Heart right ventricle (tissue), 16 donors: ENCODE measurements around the gene WWOX. TPM values are rescaled to one million over a fixed set of nuclear protein-coding genes. Genes with fewer than 3 reads are reported as not detected.

Source experiments
- ATAC-seq, 8 donors: fragments of 200-7000 bp; cut with Tn5 transposase; one replicate each; pipeline ENCODE4 v1.9.1; 2020; ENCODE audit warnings: mild to moderate bottlenecking in 8 of 8, moderate library complexity in 8 of 8, moderate number of reproducible peaks in 1 of 8
- DNase-seq, 2 donors: peaks; one replicate each; pipeline ENCODE4 v3.0.0-alpha.2; 2020
- H3K27ac ChIP-seq, 10 donors: fragments of 200-600 bp; sonication (generic) in 2 of 10; one replicate each; pipeline versions ENCODE4 v1.5.0 to v1.8.0; 2020 to 2022; ENCODE audit warnings: mild to moderate bottlenecking in 3 of 10
- H3K27me3 ChIP-seq, 7 donors: fragments of 200-600 bp; one replicate each; pipeline ENCODE4 v1.8.0; 2021 to 2022; ENCODE audit warnings: mild to moderate bottlenecking in 2 of 7
- H3K36me3 ChIP-seq, 9 donors: fragments of 200-600 bp; sonication (generic) in 1 of 9; one replicate each; pipeline versions ENCODE4 v1.5.0 to v1.8.0; 2020 to 2022; ENCODE audit warnings: mild to moderate bottlenecking in 2 of 9
- H3K4me1 ChIP-seq, 9 donors: fragments of 200-600 bp; sonication (generic) in 1 of 9; one replicate each; pipeline versions ENCODE4 v1.5.0 to v1.8.0; 2020 to 2022; ENCODE audit warnings: mild to moderate bottlenecking in 4 of 9
- H3K4me3 ChIP-seq, 10 donors: fragments of 200-600 bp; sonication (generic) in 2 of 10; one replicate each; pipeline versions ENCODE4 v1.5.0 to v1.8.0; 2020 to 2022; ENCODE audit warnings: mild to moderate bottlenecking in 7 of 10, moderate library complexity in 2 of 10
- H3K9me3 ChIP-seq, 11 donors: fragments of 200-600 bp in 10 of 11; sonication (generic) in 2 of 11; one replicate each; pipeline versions ENCODE4 v1.5.0 to v1.8.0; 2013 to 2022; ENCODE audit warnings: mild to moderate bottlenecking in 2 of 11, control low read depth in 1 of 11, moderate library complexity in 1 of 11
- WGBS, 2 donors: extraction: QIAGEN DNeasy Blood & Tissue Kit; methylation state at CpG; one replicate each; pipeline ENCODE4 v1.1.7; 2013; ENCODE audit warnings: inconsistent platforms in 1 of 2; 5-methylcytosine and 5-hydroxymethylcytosine counted together
- intact Hi-C, 10 donors: fragments of 100-400 bp; cut with DNase I; formaldehyde crosslinking; loops; one replicate each; pipeline versions ENCODE4 v1.11.1 to v1.14.2; 2022
- polyA plus RNA-seq, 2 donors: library from polyadenylated mRNA; stranded (reverse); fragments of 200-250 nt; gene quantifications; one replicate each; pipeline ENCODE4 v1.2.3, GENCODE V29; 2013
- total RNA-seq, 10 donors: library from RNA; stranded (reverse); fragmentation: NEBNext Ultra II Directional in 3 of 10; extraction: Animal tissue kit (Norgen Biotek cat#: 25700) in 3 of 10; gene quantifications; one replicate each; pipeline versions ENCODE4 v1.2.1 to v1.2.4, GENCODE V29; 2021 to 2023
- TF ChIP-seq, protein P1 (sequence below), 9 donors: fragments of 200-600 bp; sonication (generic) in 2 of 9; IDR thresholded peaks; one replicate each; pipeline versions ENCODE4 v1.5.0 to v1.8.0; 2021 to 2022; ENCODE audit warnings: antibody characterized with exemption in 9 of 9, mild to moderate bottlenecking in 5 of 9, moderate library complexity in 1 of 9
- donor health status: Arrhythmogenic right ventricular cardiomyopathy.
- donor health status: ischemic (EF 13 %, LVEDD 7.1; RV severe dilation, severe dysfunction).
- donor health status: healthy with polysubstance abuse.
- donor health status: DM: no; HTN: yes; CAD: no.
- donor health status: DM: no; HTN: no; CAD: no.
- donor health status: ischemic (EF 25% LVEDD 6.9; RV normal size, moderate dysfunction).
- donor health status: ischemic (EF 25% LVEDD 5.7; RV mildly dilated, moderate dysfunction).
- donor health status: healthy.
- donor health status: DM: yes; HTN: yes; CAD: no.
- donor health status: Ischemic cardiomyopathy.
- donor health status: ischemic (EF 35%, LVEDD 5.7; RV mildly dilated, moderate dysfunction).
- donor health status: nonischemic (EF 11% LVEDD 7.7; RV severe dilation, severe dysfunction).
- donor health status: DM: yes; HTN: yes; CAD: no.
- donor health status: PGD.
- donor health status: ischemic (EF 29% LVEDD 5.4; RV normal size, mild dysfunction).
- donor health status: nonischemic (EF 23%, LVEDD 6.1; RV moderate dilation, normal function).

WWOX gene
- total and polyA plus RNA-seq, 12 donors, result 4.9 to 15.0 (median 9.9) TPM

DNA sequence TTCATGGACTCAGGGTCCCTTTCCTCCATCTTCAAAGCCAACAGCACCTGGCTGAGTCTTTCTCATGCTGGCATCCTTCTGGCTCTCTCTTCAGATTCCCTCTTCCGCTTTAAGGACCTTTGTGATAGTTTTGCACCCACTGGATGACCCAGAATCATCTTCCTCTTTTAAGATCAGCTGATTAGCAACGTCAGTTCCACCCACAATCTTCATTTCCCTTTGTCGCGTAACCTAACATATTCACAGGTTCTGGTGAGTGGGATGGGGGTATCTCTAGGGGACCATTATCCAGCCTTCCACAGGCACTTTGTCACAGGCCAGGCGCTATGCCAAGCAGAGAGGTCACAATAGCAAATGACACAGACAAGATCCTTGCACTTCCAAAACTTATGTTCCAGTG, 907.3 kb downstream of the WWOX start:
- no peak for DNase-seq
- TF ChIP-seq, protein P1, sequence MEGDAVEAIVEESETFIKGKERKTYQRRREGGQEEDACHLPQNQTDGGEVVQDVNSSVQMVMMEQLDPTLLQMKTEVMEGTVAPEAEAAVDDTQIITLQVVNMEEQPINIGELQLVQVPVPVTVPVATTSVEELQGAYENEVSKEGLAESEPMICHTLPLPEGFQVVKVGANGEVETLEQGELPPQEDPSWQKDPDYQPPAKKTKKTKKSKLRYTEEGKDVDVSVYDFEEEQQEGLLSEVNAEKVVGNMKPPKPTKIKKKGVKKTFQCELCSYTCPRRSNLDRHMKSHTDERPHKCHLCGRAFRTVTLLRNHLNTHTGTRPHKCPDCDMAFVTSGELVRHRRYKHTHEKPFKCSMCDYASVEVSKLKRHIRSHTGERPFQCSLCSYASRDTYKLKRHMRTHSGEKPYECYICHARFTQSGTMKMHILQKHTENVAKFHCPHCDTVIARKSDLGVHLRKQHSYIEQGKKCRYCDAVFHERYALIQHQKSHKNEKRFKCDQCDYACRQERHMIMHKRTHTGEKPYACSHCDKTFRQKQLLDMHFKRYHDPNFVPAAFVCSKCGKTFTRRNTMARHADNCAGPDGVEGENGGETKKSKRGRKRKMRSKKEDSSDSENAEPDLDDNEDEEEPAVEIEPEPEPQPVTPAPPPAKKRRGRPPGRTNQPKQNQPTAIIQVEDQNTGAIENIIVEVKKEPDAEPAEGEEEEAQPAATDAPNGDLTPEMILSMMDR (IDR thresholded peaks at IDR 0.05), result no peak
- H3K27ac ChIP-seq, result no peak overlapping the region
- H3K36me3 ChIP-seq, result no peaks in the 10 kb centered on the region
- no peaks in the 10 kb centered on the region for H3K9me3 ChIP-seq
- intact Hi-C loops, result no loop called here
- peaks cover 0 to 1% (median 0%) of the 10 kb centered on the region in 9 donors for H3K4me1 ChIP-seq
- 45 to 73% methylated on average over 5 of the region's 5 CpGs for WGBS, 2 donors
- no peaks in the 10 kb centered on the region for H3K27me3 ChIP-seq
- no peak overlapping the region for H3K4me3 ChIP-seq
- ATAC-seq, result no peak

DNA sequence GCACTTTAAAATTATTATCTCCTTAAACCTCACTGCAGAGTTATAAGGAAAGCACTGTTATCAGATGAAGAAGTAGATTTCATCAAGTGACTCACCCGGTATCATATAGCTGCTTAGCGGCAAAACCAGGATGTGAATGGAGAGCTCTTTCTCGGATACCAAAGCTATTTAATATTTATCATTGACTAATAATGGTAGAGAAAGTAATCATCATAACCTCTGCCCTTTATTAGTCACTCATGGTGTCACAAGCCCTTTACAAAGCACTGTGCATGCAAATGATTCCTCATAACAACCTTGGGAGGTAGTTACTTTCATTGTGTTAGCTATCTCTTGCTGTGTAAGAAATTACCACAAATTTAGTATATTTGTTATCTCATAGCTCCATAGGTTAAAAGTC, 908.2 kb downstream of the WWOX start:
- H3K4me1 ChIP-seq, result no peaks in the 10 kb centered on the region
- ATAC-seq (no peak), DNase-seq (no peak)
- H3K27me3 ChIP-seq, result no peaks in the 10 kb centered on the region
- no peaks in the 10 kb centered on the region for H3K36me3 ChIP-seq
- TF ChIP-seq, protein P1 (IDR thresholded peaks at IDR 0.05), result no peak
- WGBS, 2 donors, result 92 to 93% methylated on average over 3 of the region's 3 CpGs
- intact Hi-C loops, result no loop called here
- no peak overlapping the region for H3K4me3 ChIP-seq
- no peak overlapping the region for H3K27ac ChIP-seq
- H3K9me3 ChIP-seq, result no peaks in the 10 kb centered on the region

DNA sequence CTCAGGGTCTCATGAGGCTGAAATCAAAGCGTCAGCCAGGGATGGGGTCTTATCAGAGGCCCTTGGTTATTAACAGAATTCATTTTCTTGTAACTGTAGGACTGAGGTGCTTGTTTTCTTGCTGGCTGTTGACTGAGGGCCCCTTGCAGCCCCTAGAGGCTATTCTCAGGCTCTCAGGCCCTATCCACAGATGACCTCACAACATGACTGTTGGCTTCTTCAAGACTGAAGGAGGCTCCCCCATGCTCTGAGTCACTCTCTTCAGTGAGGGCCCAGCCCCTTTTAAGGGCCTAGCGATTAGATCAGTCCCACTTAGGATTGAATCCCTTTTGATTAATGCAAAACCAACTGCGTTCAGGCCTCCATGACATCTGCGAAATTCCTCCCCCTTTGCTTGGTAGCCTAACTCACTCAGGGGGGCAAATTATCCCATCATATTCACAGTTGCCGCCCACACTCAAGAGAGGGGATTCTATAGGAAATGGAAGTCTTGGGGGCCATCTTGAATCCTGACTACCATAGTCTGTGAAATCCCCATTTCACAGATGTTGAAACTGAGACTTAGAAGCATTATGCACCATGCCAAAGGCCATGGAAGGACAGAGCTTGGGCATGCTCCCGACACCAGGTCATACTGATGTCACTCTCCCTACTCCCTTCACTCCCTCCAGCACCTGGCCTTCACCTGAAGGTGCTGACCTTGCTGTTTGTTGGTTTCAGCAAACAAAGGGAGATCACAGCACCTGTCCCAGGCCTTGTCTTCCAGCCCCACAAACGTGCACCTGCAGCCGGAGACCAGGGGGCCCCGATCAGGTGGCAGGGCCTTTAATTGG, 908.8 kb downstream of the WWOX start:
- intact Hi-C loops, result no loop called here
- H3K4me3 ChIP-seq, result no peak overlapping the region
- no peak overlapping the region for H3K27ac ChIP-seq
- DNase-seq (no peak), ATAC-seq (no peak)
- no peaks in the 10 kb centered on the region for H3K9me3 ChIP-seq
- 88 to 95% methylated on average over 9 of the region's 9 CpGs for WGBS, 2 donors
- H3K36me3 ChIP-seq, result no peaks in the 10 kb centered on the region
- no peaks in the 10 kb centered on the region for H3K27me3 ChIP-seq
- H3K4me1 ChIP-seq, result no peaks in the 10 kb centered on the region
- TF ChIP-seq, protein P1 (IDR thresholded peaks at IDR 0.05), result no peak

- no peaks in the 10 kb centered on the region for H3K36me3 ChIP-seq
- H3K4me1 ChIP-seq, result no peaks in the 10 kb centered on the region
- H3K9me3 ChIP-seq, result no peaks in the 10 kb centered on the region
- ATAC-seq (no peak), DNase-seq (no peak)
- intact Hi-C loops, result no loop called here
- no peak overlapping the region for H3K4me3 ChIP-seq
- no peak overlapping the region for H3K27ac ChIP-seq
- H3K27me3 ChIP-seq, result no peaks in the 10 kb centered on the region
- WGBS, 2 donors, result 83 to 92% methylated on average over 7 of the region's 7 CpGs
- TF ChIP-seq, protein P1 (IDR thresholded peaks at IDR 0.05), result no peak
These were observed 909.4 kb downstream of the WWOX start for GRCh38 chr16:79008869-79009179.
